ENCODE measurements around the gene ENTPD8. TPM values are rescaled to one million over a fixed set of nuclear protein-coding genes. Genes with fewer than 3 reads are reported as not detected.

Gene ENTPD8
- total RNA-seq, 1 experiment from 2014 or later = 0.77 TPM

GRCh38 chr9:137433916-137434431 lies 7.2 kb downstream of the ENTPD8 start:
- H3K27ac ChIP-seq (ENCODE audit: insufficient read length, low read depth, low read length) = no peak overlapping the region
- H2BK15ac ChIP-seq (ENCODE audit: low read depth, low read length) = no peak overlapping the region
- no peaks in the 10 kb centered on the region for H4K20me1 ChIP-seq (ENCODE audit: control insufficient read depth, insufficient read depth, insufficient read length)
- H3K14ac ChIP-seq (ENCODE audit: insufficient read depth, low read length) = no peak overlapping the region
- H3K27me3 ChIP-seq (ENCODE audit: insufficient read depth, low read length) = no peaks in the 10 kb centered on the region
- no peak overlapping the region for H2AFZ ChIP-seq (ENCODE audit: low read length)
- no peak overlapping the region for H4K8ac ChIP-seq (replicated peaks; ENCODE audit: insufficient read length, low read depth, low read length)
- no peak overlapping the region for H4K91ac ChIP-seq (ENCODE audit: insufficient read length, low read depth, low read length)
- H3K9ac ChIP-seq (ENCODE audit: extremely low read depth, insufficient read length, low read length) = no peak overlapping the region
- no peak overlapping the region for H2AK5ac ChIP-seq (ENCODE audit: insufficient read length, low read length)
- H2BK20ac ChIP-seq (ENCODE audit: low read depth, low read length, poor library complexity, severe bottlenecking) = no peak overlapping the region
- no peak for DNase-seq
- no peaks in the 10 kb centered on the region for H3K9me3 Mint-ChIP-seq
- H3K4ac ChIP-seq (ENCODE audit: low read depth, low read length) = no peak overlapping the region
- no peak overlapping the region for H3K4me2 ChIP-seq (ENCODE audit: insufficient read depth, insufficient read length, low read length)
- H4K5ac ChIP-seq (ENCODE audit: insufficient read length, low read depth, low read length) = no peak overlapping the region
- H3K27ac Mint-ChIP-seq = no peak overlapping the region
- no peak overlapping the region for H3K4me3 Mint-ChIP-seq
- no peak overlapping the region for H2BK5ac ChIP-seq (ENCODE audit: insufficient read length, low read length)
- no peak overlapping the region for H3K56ac ChIP-seq (ENCODE audit: insufficient read length, low read depth, low read length)
- no peaks in the 10 kb centered on the region; a peak in 1 of 4 replicates for H3K4me1 Mint-ChIP-seq
- H3K9me3 ChIP-seq (ENCODE audit: control insufficient read depth, low read depth, low read length) = no peaks in the 10 kb centered on the region
- TF ChIP-seq, protein P1, sequence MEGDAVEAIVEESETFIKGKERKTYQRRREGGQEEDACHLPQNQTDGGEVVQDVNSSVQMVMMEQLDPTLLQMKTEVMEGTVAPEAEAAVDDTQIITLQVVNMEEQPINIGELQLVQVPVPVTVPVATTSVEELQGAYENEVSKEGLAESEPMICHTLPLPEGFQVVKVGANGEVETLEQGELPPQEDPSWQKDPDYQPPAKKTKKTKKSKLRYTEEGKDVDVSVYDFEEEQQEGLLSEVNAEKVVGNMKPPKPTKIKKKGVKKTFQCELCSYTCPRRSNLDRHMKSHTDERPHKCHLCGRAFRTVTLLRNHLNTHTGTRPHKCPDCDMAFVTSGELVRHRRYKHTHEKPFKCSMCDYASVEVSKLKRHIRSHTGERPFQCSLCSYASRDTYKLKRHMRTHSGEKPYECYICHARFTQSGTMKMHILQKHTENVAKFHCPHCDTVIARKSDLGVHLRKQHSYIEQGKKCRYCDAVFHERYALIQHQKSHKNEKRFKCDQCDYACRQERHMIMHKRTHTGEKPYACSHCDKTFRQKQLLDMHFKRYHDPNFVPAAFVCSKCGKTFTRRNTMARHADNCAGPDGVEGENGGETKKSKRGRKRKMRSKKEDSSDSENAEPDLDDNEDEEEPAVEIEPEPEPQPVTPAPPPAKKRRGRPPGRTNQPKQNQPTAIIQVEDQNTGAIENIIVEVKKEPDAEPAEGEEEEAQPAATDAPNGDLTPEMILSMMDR (conservative IDR thresholded peaks at IDR 0.05) = no peak
- no peaks in the 10 kb centered on the region for H3K36me3 Mint-ChIP-seq (ENCODE audit: insufficient read depth in 1 of 3, low read depth in 3 of 3)
- peaks cover 3% of the 10 kb centered on the region; the same call in 1 of the 2 replicates for H3K27me3 Mint-ChIP-seq (ENCODE audit: low read depth)
- no peaks in the 10 kb centered on the region for H3K79me2 ChIP-seq (ENCODE audit: insufficient read depth, low read length)
- no peak overlapping the region for H3T11ph ChIP-seq (ENCODE audit: low read length)
- no peaks in the 10 kb centered on the region for H3K79me1 ChIP-seq (ENCODE audit: insufficient read depth, low read depth, low read length, poor library complexity, severe bottlenecking)
- no peak overlapping the region for H2BK12ac ChIP-seq (ENCODE audit: insufficient read length, low read depth, low read length)
- H3K4me1 ChIP-seq (ENCODE audit: insufficient read depth, low read length) = no peaks in the 10 kb centered on the region
- H3K23ac ChIP-seq (ENCODE audit: insufficient read length, low read depth, low read length) = no peak overlapping the region
- no CpG with 5 or more reads among the region's 26 CpGs for WGBS (ENCODE audit: extremely low coverage, insufficient read length, low lambda C conversion rate)
- H2BK120ac ChIP-seq (ENCODE audit: low read depth, low read length, poor library complexity, severe bottlenecking) = no peak overlapping the region
- H3K18ac ChIP-seq (ENCODE audit: insufficient read length, low read depth, low read length) = no peak overlapping the region
- no peaks in the 10 kb centered on the region for H3K23me2 ChIP-seq (ENCODE audit: insufficient read length, low read depth, low read length, poor library complexity, severe bottlenecking)

Data from H9 (cell line).